GM18505 (cell line): Measurements from ENCODE around the gene CIZ1.

ENCODE experiments used
- ATAC-seq: cut with Tn5 transposase; IDR thresholded peaks from one replicate; pipeline ENCODE4 v1.9.1; 2021; ENCODE audit not compliant: unreplicated experiment
- POLR2A ChIP-seq: IDR thresholded peaks from 4 replicates; pipeline ENCODE4 v1.6.1; 2011; ENCODE audit warnings: borderline replicate concordance; ENCODE audit not compliant: insufficient read depth, insufficient read length; ENCODE audit errors: extremely low read depth

Gene CIZ1

GRCh38 chr9:128208386-128208785 lies 17.0 kb upstream of the CIZ1 start:
- no peak for ATAC-seq
- no peak for TF ChIP-seq POLR2A

DNA sequence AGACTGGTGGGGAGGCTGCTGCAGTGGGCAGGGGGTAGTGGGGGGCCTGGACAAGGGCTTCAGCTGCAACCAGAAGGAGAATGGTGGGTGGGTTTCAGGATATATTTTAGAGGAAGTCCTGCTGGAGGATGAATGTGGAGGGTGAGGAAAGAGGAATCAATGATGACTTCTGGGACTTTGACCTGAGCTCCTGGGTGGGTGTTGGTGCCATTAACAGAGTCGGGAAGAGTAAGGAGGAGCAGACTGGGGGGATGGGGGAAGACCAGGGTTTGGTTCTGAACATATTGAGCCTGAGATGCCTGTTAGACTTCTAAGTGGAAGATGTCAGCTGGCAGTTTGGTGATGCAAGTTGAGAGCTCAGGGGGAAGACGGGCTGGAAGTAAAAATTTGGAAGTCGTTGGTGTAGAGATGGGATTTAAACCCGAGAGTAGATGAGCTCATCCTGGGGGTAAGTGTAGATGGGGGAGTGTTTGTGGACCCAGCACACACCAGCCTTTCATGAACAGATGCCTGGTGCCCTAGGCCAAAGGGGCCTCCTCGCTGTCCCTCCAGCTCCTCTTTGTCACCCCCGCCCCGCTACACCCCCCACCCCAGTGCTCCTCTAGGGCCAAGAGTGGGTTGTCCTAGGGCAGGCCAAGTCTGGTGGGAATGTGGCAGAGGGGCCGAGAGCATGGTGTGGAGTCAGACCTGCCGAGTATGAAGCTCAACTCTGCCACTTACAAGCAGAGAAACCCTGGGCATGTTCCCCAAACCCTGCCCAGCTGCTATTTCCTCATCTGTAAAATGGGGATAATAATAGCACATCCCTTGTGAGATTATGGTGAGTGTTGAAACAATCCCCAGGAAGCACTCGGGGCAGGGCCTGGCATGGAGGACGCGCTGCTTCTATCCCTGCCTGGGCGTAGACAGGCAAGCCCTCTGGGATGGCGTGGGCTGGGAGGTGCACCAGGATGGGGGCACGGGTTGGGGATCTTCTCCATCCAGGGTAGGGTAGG lies 15.8 kb upstream of the CIZ1 start:
- ATAC-seq: no peak
- TF ChIP-seq POLR2A: no peak

DNA sequence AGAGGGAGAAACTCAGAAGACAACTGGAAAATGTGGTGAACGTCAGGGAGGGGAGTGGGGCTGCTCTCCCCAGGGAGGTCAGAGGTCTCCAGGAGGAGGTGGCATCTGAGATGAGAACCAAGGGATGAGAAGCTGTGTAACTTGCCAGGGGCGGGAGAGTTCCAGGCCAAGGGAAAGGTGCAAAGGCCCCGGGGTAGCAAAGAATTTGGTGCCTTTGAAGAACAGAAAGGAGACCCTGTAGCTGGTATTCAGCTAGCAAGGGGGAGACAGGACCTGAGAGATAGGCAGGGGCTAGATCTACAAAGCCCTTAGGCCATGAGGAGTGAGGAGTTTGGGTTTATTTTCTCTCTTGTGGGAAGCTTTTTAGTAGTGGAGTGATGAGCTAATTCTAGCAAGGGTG lies 15.1 kb upstream of the CIZ1 start:
- no peak for TF ChIP-seq POLR2A
- no peak for ATAC-seq

GRCh38 chr9:128205296-128205944 lies 14.0 kb upstream of the CIZ1 start:
- TF ChIP-seq POLR2A: no peak
- ATAC-seq: no peak

GRCh38 chr9:128204858-128205257 lies 13.5 kb upstream of the CIZ1 start:
- ATAC-seq: no peak
- TF ChIP-seq POLR2A: no peak

GRCh38 chr9:128203707-128204551 lies 12.6 kb upstream of the CIZ1 start:
- no peak for TF ChIP-seq POLR2A
- ATAC-seq: no peak

DNA sequence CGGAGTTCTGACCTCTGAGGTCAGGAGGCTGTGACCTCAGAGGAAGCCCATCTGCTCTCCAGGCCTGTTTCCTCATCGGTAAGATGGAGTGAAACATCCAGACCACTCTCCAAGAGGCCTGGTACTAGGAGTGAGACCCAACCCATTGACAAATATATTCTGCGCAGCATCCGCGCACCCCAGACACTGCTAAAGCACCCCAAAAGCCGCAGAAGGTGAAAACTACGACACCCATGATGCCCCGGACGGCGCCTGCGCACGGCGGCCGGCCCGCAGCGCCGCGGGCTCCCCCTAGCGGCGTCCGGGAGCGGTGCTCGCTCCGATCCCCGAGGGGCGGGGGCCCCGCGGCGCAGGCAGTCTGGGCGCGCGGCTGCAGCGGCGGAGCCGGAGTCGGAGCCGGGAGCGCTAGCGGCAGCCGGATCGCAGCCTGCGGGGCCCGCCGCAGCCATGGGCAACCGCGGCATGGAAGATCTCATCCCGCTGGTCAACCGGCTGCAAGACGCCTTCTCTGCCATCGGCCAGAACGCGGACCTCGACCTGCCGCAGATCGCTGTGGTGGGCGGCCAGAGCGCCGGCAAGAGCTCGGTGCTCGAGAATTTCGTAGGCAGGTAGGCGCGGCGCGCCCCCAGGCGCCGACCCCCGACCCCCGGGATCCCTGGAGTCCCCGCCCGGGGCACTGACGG lies 11.8 kb upstream of the CIZ1 start, which contains the start of gene DNM1:
Gene DNM1 (plus strand): TSS at position 356 of the 683 bp plus-strand sequence. CDS start 92 bp downstream, at position 448.
- ATAC-seq: peak; percentile 80
- TF ChIP-seq POLR2A: no peak

- TF ChIP-seq POLR2A: no peak
- no peak for ATAC-seq
These were observed 11.3 kb upstream of the CIZ1 start for GRCh38 chr9:128202648-128203023.

DNA sequence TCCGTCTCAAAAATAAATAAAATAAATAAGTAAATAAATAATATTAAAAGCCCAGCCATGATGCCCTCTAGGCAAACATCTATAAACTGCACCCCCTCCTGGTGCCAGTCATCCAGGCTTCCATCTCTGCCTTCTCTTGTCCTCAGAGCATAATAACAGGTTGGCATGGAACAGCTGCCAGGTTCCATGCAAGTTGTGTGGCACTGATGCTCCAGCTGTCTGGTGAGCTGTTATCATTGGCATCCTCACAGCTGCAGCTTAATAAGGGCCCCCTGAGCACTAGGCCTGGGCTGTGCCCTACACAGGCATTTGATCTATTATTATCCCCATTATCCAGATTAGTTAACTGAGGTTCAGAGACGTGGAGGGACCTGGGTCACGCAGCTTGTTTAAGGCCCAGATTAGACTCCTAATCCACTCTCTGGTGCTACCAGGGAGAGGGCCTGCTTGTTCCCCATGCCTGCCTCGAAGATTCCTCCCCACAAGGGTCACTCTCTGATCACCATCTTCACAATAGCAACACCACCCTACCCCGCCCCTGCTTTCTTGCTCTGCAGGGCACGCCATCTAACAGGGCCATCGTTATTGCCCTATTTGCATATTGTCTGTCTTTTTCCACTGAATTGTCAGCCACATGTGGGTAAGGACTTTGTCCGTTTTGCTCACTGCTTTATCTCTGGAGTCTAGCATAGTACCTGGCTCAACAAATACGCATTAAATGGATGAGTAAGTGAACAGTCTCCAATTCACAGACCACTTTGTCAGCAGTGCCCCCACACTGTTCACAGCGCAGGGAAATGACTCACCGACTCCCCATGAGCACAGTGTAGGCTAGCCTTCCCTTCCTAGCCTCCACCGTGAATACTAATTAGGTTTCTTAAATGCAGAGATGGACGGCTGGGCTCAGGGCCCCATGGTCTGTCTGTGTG lies 10.3 kb upstream of the CIZ1 start:
- ATAC-seq: no peak

GRCh38 chr9:128193469-128194096 lies 2.2 kb upstream of the CIZ1 start:
- TF ChIP-seq POLR2A: no peak
- no peak for ATAC-seq

More for the DNA sequence above, 10.3 kb upstream of the CIZ1 start:
- TF ChIP-seq POLR2A: no peak
